ENCODE measurements around the gene TCEAL4. TPM values are rescaled to one million over a fixed set of nuclear protein-coding genes. Genes with fewer than 3 reads are reported as not detected.
A peak's percentile ranks its signal among the peaks of the same experiment; 100 is the strongest.

TCEAL4 gene
- total RNA-seq, 2 experiments from 2014 or later = 17.1 to 18.5 TPM

GRCh38 chrX:103628386-103629317 lies 43.3 kb downstream of the TCEAL4 start, which contains the start of gene TCEAL1:
Gene TCEAL1, plus strand, starts transcription at chrX:103628975. Its CDS starts 942 bp downstream, at chrX:103629917.
- ChIA-PET POLR2A (no interaction called here), CTCF (interaction anchor here (0.9 kb wide), 1 partner anchor 96 kb away, joined by 4 read pairs; no protein-coding TSS in a partner anchor)
- Mint-ChIP-seq H3K27ac (peak within 1 kb of the TSS; percentile 87), H3K27me3 (no peaks in the 10 kb centered on the region), H3K4me3 (peak within 1 kb of the TSS; percentile 81), H3K36me3 (ENCODE audit: low read depth) (no peaks in the 10 kb centered on the region), H3K9me3 (ENCODE audit: low read depth) (no peaks in the 10 kb centered on the region), H3K4me1 (peaks cover 18% of the 10 kb centered on the region)
- intact Hi-C loops (cut with DNase I, micrococcal nuclease) = loop anchor here (1.0 to 5.0 kb wide), 4 partner anchors 44 to 74 kb away; partner anchors contain the start of genes MORF4L2 (in 2 of the 2) and TCEAL4 (in 1 of the 2)
- DNase-seq (peak; percentile 67), ATAC-seq (peak; percentile 75)

GRCh38 chrX:103629318-103630170 lies 44.2 kb downstream of the TCEAL4 start:
- no peaks in the 10 kb centered on the region for H3K36me3 Mint-ChIP-seq (ENCODE audit: low read depth)
- ATAC-seq (peak; percentile 58), DNase-seq (peak; percentile 55)
- no peaks in the 10 kb centered on the region for H3K9me3 Mint-ChIP-seq (ENCODE audit: low read depth)
- peaks cover 18% of the 10 kb centered on the region for H3K4me1 Mint-ChIP-seq
- peak overlapping the region; percentile 87 for H3K27ac Mint-ChIP-seq
- intact Hi-C loops (cut with DNase I, micrococcal nuclease) = loop anchor here (1.0 to 5.0 kb wide), 4 partner anchors 45 to 75 kb away; partner anchors contain the start of genes MORF4L2 (in 2 of the 2) and TCEAL4 (in 1 of the 2)
- no peaks in the 10 kb centered on the region for H3K27me3 Mint-ChIP-seq
- H3K4me3 Mint-ChIP-seq = peak overlapping the region; percentile 81
- ChIA-PET CTCF (interaction anchor here (0.9 kb wide), 1 partner anchor 96 kb away, joined by 4 read pairs; no protein-coding TSS in a partner anchor), POLR2A (interaction anchor here (0.5 kb wide), 1 partner anchor 1698 kb away, joined by 3 read pairs; the partner anchor contains the start of gene ZMAT1)

GRCh38 chrX:103630171-103630511 lies 44.8 kb downstream of the TCEAL4 start:
- Mint-ChIP-seq H3K4me1 (peaks cover 18% of the 10 kb centered on the region), H3K27me3 (no peaks in the 10 kb centered on the region), H3K4me3 (peak overlapping the region; percentile 81), H3K27ac (peak overlapping the region; percentile 87), H3K9me3 (ENCODE audit: low read depth) (no peaks in the 10 kb centered on the region), H3K36me3 (ENCODE audit: low read depth) (no peaks in the 10 kb centered on the region)
- CTCF ChIA-PET = interaction anchor here (0.9 kb wide), 1 partner anchor 97 kb away, joined by 4 read pairs; no protein-coding TSS in a partner anchor
- no peak for DNase-seq
- intact Hi-C loops (cut with DNase I, micrococcal nuclease) = no loop called here
- POLR2A ChIA-PET = no interaction called here
- no peak for ATAC-seq

- ChIA-PET POLR2A (no interaction called here), CTCF (no interaction called here)
- H3K27ac Mint-ChIP-seq = no peak overlapping the region
- ATAC-seq (no peak), DNase-seq (no peak)
- H3K4me3 Mint-ChIP-seq = no peak overlapping the region
- H3K4me1 Mint-ChIP-seq = peaks cover 18% of the 10 kb centered on the region
- intact Hi-C loops (cut with DNase I, micrococcal nuclease) = no loop called here
- no peaks in the 10 kb centered on the region for H3K9me3 Mint-ChIP-seq (ENCODE audit: low read depth)
- H3K27me3 Mint-ChIP-seq = no peaks in the 10 kb centered on the region
- no peaks in the 10 kb centered on the region for H3K36me3 Mint-ChIP-seq (ENCODE audit: low read depth)
These were observed 45.8 kb downstream of the TCEAL4 start for GRCh38 chrX:103631145-103631544.

GRCh38 chrX:103635436-103635835 lies 50.1 kb downstream of the TCEAL4 start:
- ChIA-PET CTCF (no interaction called here), POLR2A (no interaction called here)
- Mint-ChIP-seq H3K9me3 (ENCODE audit: low read depth) (no peaks in the 10 kb centered on the region), H3K4me3 (no peak overlapping the region), H3K27ac (no peak overlapping the region), H3K36me3 (ENCODE audit: low read depth) (no peaks in the 10 kb centered on the region), H3K4me1 (no peaks in the 10 kb centered on the region), H3K27me3 (no peaks in the 10 kb centered on the region)
- no peak for ATAC-seq
- intact Hi-C loops (cut with DNase I, micrococcal nuclease) = no loop called here
- no peak for DNase-seq

Other genes with a start within 250 kb of the TCEAL4 start
- gene TCEAL9, start 229.0 kb upstream of the TCEAL4 start, total RNA-seq = 1 to 10 TPM; 1.5 to 2.3 TPM
- 10 to 100 TPM; 21.1 to 22.0 TPM for gene BEX3, start 209.0 kb upstream of the TCEAL4 start, total RNA-seq
- gene RAB40A, start 66.0 kb upstream of the TCEAL4 start, total RNA-seq = under 1 TPM; 0.12 to 0.18 TPM
- 1 to 10 TPM; 5.1 to 7.3 TPM for gene TCEAL3, start 22.4 kb downstream of the TCEAL4 start, total RNA-seq
- 1 to 10 TPM; 5.9 to 8.7 TPM for gene TCEAL1, start 43.5 kb downstream of the TCEAL4 start, total RNA-seq
- 100 to 1,000 TPM; 239 to 257 TPM for gene MORF4L2, start 101.2 kb downstream of the TCEAL4 start, total RNA-seq
- under 1 TPM; 0.25 to 0.79 TPM for gene TMEM31, start 125.4 kb downstream of the TCEAL4 start, total RNA-seq
- gene PLP1, start 191.3 kb downstream of the TCEAL4 start, total RNA-seq = not detected
- gene RAB9B, start 246.7 kb downstream of the TCEAL4 start, total RNA-seq = under 1 TPM; 0.37 to 0.48 TPM

Measured in activated CD4-positive, alpha-beta T cell treated with anti-CD3 and anti-CD28 coated beads for 36 hours (primary cell).